Adipose tissue (tissue), 3 donors: Measurements from ENCODE around the gene DISC1. TPM values are rescaled to one million over a fixed set of nuclear protein-coding genes. Genes with fewer than 3 reads are reported as not detected.
"Not testable (repeated sequence)": the region's sequence is repeated elsewhere in the genome, so short reads cannot be mapped to it uniquely, and the experiment has no call there.

Experiments
- H3K27ac ChIP-seq: one replicate; pipeline ENCODE4 v1.5.1; 2013; ENCODE audit warnings: low read depth, low read length
- WGBS, 3 donors: extraction: QIAGEN DNeasy Blood & Tissue Kit; methylation state at CpG; one replicate each; pipeline ENCODE4 v1.1.7; 2013; 5-methylcytosine and 5-hydroxymethylcytosine counted together
- polyA plus RNA-seq, 3 donors: library from polyadenylated mRNA; stranded (reverse); fragments of 200-250 nt; gene quantifications; one replicate each; pipeline ENCODE4 v1.2.3, GENCODE V29; 2013
- donor health status: healthy with polysubstance abuse.
- donor health status: Bipolar disorder and iron deficiency.
- donor health status: healthy.

Gene DISC1
- polyA plus RNA-seq, 3 donors: 0.48 to 1.5 (median 1.4) TPM

- 39 to 71% (median 44%) methylated on average over 6 of the region's 6 CpGs for WGBS, 3 donors
- no peak overlapping the region for H3K27ac ChIP-seq
These were observed 2.5 kb downstream of the DISC1 start for GRCh38 chr1:231629132-231629531.

- 81 to 88% (median 83%) methylated on average over 10 of the region's 10 CpGs for WGBS, 3 donors
These were observed 4.1 kb downstream of the DISC1 start for GRCh38 chr1:231630558-231631205.

GRCh38 chr1:231631717-231632116, 5.1 kb downstream of the DISC1 start:
- 94 to 96% (median 96%) methylated on average over 4 of the region's 4 CpGs for WGBS, 3 donors
- H3K27ac ChIP-seq: no peak overlapping the region

More at GRCh38 chr1:231630558-231631205, 4.1 kb downstream of the DISC1 start:
- no peak overlapping the region for H3K27ac ChIP-seq

- WGBS, 3 donors: 37 to 87% (median 86%) methylated on average over 3 of the region's 3 CpGs
These were observed 5.5 kb downstream of the DISC1 start for GRCh38 chr1:231632119-231632518.

GRCh38 chr1:231634323-231635013, 7.9 kb downstream of the DISC1 start:
- H3K27ac ChIP-seq: no peak overlapping the region
- 71 to 86% (median 79%) methylated on average over 6 of the region's 6 CpGs for WGBS, 3 donors

More at GRCh38 chr1:231632119-231632518, 5.5 kb downstream of the DISC1 start:
- H3K27ac ChIP-seq: no peak overlapping the region

- WGBS, 3 donors: 59 to 65% (median 62%) methylated on average over 4 of the region's 4 CpGs
- no peak overlapping the region for H3K27ac ChIP-seq
These were observed 9.6 kb downstream of the DISC1 start for GRCh38 chr1:231636157-231636556.

- WGBS, 3 donors: 96 to 98% (median 97%) methylated on average over 2 of the region's 2 CpGs
- not testable (repeated sequence) for H3K27ac ChIP-seq
These were observed 10.3 kb downstream of the DISC1 start for GRCh38 chr1:231636922-231637321.

GRCh38 chr1:231638647-231639046, 12.1 kb downstream of the DISC1 start:
- 89 to 97% (median 89%) methylated on average over 1 of the region's 1 CpG for WGBS, 3 donors

GRCh38 chr1:231639819-231640218, 13.2 kb downstream of the DISC1 start:
- no peak overlapping the region for H3K27ac ChIP-seq
- 16 to 69% (median 66%) methylated on average over 1 of the region's 1 CpG for WGBS, 3 donors

More at GRCh38 chr1:231638647-231639046, 12.1 kb downstream of the DISC1 start:
- no peak overlapping the region for H3K27ac ChIP-seq

- not testable (repeated sequence) for H3K27ac ChIP-seq
- 84 to 94% (median 89%) methylated on average over 9 of the region's 9 CpGs for WGBS, 3 donors
These were observed 14.9 kb downstream of the DISC1 start for GRCh38 chr1:231641444-231641843.

- WGBS, 3 donors: 97 to 98% (median 98%) methylated on average over 26 to 36 of the region's 36 CpGs
- H3K27ac ChIP-seq: not testable (repeated sequence)
These were observed 15.5 kb downstream of the DISC1 start for GRCh38 chr1:231642061-231642460.

- 51 to 63% (median 63%) methylated on average over 2 of the region's 2 CpGs for WGBS, 3 donors
These were observed 16.0 kb downstream of the DISC1 start for GRCh38 chr1:231642618-231643017.

GRCh38 chr1:231643071-231643934, 16.7 kb downstream of the DISC1 start:
- H3K27ac ChIP-seq: no peak overlapping the region
- WGBS, 3 donors: 80 to 87% (median 87%) methylated on average over 13 of the region's 13 CpGs

More at GRCh38 chr1:231642618-231643017, 16.0 kb downstream of the DISC1 start:
- H3K27ac ChIP-seq: no peak overlapping the region

GRCh38 chr1:231643935-231644237, 17.3 kb downstream of the DISC1 start:
- H3K27ac ChIP-seq: no peak overlapping the region

GRCh38 chr1:231645634-231646033, 19.0 kb downstream of the DISC1 start:
- 94 to 100% (median 96%) methylated on average over 6 of the region's 6 CpGs for WGBS, 3 donors

GRCh38 chr1:231646165-231646564, 19.6 kb downstream of the DISC1 start:
- 88 to 99% (median 97%) methylated on average over 2 of the region's 4 CpGs for WGBS, 3 donors
- not testable (repeated sequence) for H3K27ac ChIP-seq

More at GRCh38 chr1:231645634-231646033, 19.0 kb downstream of the DISC1 start:
- not testable (repeated sequence) for H3K27ac ChIP-seq

- not testable (repeated sequence) for H3K27ac ChIP-seq
- WGBS, 3 donors: 48 to 80% (median 79%) methylated on average over 10 of the region's 10 CpGs
These were observed 25.2 kb downstream of the DISC1 start for GRCh38 chr1:231651621-231652260.

GRCh38 chr1:231653632-231654031, 27.0 kb downstream of the DISC1 start:
- WGBS, 3 donors: 93 to 100% (median 99%) methylated on average over 2 of the region's 2 CpGs

GRCh38 chr1:231656741-231657140, 30.2 kb downstream of the DISC1 start:
- no peak overlapping the region for H3K27ac ChIP-seq

More at GRCh38 chr1:231653632-231654031, 27.0 kb downstream of the DISC1 start:
- no peak overlapping the region for H3K27ac ChIP-seq

More at GRCh38 chr1:231656741-231657140, 30.2 kb downstream of the DISC1 start:
- 67 to 94% (median 91%) methylated on average over 1 of the region's 1 CpG for WGBS, 3 donors
